KMS-11 (cell line): ENCODE data around the gene PIANP.

Experiments
- H2AFZ ChIP-seq: fragments of 200-600 bp; sonication (generic); 2 replicates; pipeline ENCODE4 v1.6.1; 2016; ENCODE audit warnings: antibody characterized with exemption, mixed run types, low read depth
- H3K27ac ChIP-seq: fragments of 200-600 bp; sonication (generic); 2 replicates; pipeline ENCODE4 v1.6.1; 2016; ENCODE audit warnings: mild to moderate bottlenecking, mixed run types
- H3K27me3 ChIP-seq: fragments of 200-600 bp; sonication (generic); 2 replicates; pipeline ENCODE4 v1.6.1; 2017; ENCODE audit warnings: mild to moderate bottlenecking, low read depth, mixed run types, moderate library complexity; ENCODE audit not compliant: insufficient read depth
- H3K36me3 ChIP-seq: fragments of 200-600 bp; sonication (generic); 2 replicates; pipeline ENCODE4 v1.6.1; 2017; ENCODE audit warnings: mild to moderate bottlenecking, mixed run types; ENCODE audit not compliant: insufficient read depth
- H3K4me1 ChIP-seq: fragments of 200-600 bp; sonication (generic); 2 replicates; pipeline ENCODE4 v1.6.1; 2016; ENCODE audit warnings: mild to moderate bottlenecking, low read depth, mixed run types; ENCODE audit not compliant: poor library complexity, severe bottlenecking
- H3K4me2 ChIP-seq: fragments of 200-600 bp; sonication (generic); 2 replicates; pipeline ENCODE4 v1.7.0; 2016; ENCODE audit warnings: mild to moderate bottlenecking, mixed run types
- H3K4me3 ChIP-seq: fragments of 200-600 bp; sonication (generic); IDR thresholded peaks from 2 replicates; pipeline ENCODE4 v1.6.1; 2017; ENCODE audit warnings: low read depth, low read length, mixed read lengths; ENCODE audit not compliant: insufficient read depth
- H3K79me2 ChIP-seq: fragments of 200-600 bp; sonication (generic); 2 replicates; pipeline ENCODE4 v1.6.1; 2016; ENCODE audit warnings: low read depth, mixed run types; ENCODE audit not compliant: insufficient read depth
- H3K9ac ChIP-seq: fragments of 200-600 bp; sonication (generic); 2 replicates; pipeline ENCODE4 v1.6.1; 2016; ENCODE audit warnings: mild to moderate bottlenecking, mixed run types
- H4K20me1 ChIP-seq: fragments of 200-600 bp; sonication (generic); 2 replicates; pipeline ENCODE4 v1.6.1; 2016; ENCODE audit warnings: mild to moderate bottlenecking, mixed run types; ENCODE audit not compliant: insufficient read depth
- CTCF ChIP-seq: fragments of 200-600 bp; sonication (generic); conservative IDR thresholded peaks from 2 replicates; pipeline ENCODE4 v1.6.1; 2017; ENCODE audit warnings: low read depth, mild to moderate bottlenecking, antibody characterized with exemption, low read length, moderate library complexity, mixed read lengths

PIANP gene

GRCh38 chr12:6691473-6691872 is 9.1 kb downstream of the PIANP start:
- Histone ChIP-seq H3K27ac (no peak overlapping the region), H4K20me1 (no peaks in the 10 kb centered on the region), H3K9ac (no peak overlapping the region), H3K36me3 (no peaks in the 10 kb centered on the region), H3K4me1 (peaks cover 20% of the 10 kb centered on the region), H3K27me3 (peaks cover 30% of the 10 kb centered on the region; the same call in 1 of the 2 replicates), H3K79me2 (peaks cover 21% of the 10 kb centered on the region), H3K4me3 (no peak overlapping the region), H2AFZ (no peak overlapping the region), H3K4me2 (no peak overlapping the region)
- TF ChIP-seq CTCF: no peak

GRCh38 chr12:6688999-6689882 is 11.4 kb downstream of the PIANP start, which contains the start of gene ZNF384:
Gene ZNF384 (minus strand): TSS chr12:6689375. CDS start chr12:6679520, 9,855 bp downstream.
- peak within 1 kb of the TSS; percentile 53 for H2AFZ ChIP-seq
- H3K27ac ChIP-seq: peak within 1 kb of the TSS; percentile 79
- peak within 1 kb of the TSS; percentile 87 for H3K9ac ChIP-seq
- H3K27me3 ChIP-seq: peaks cover 10% of the 10 kb centered on the region; the same call in 1 of the 2 replicates
- peaks cover 28% of the 10 kb centered on the region for H3K4me1 ChIP-seq
- no peaks in the 10 kb centered on the region for H4K20me1 ChIP-seq
- peak within 1 kb of the TSS; percentile 100 for H3K4me2 ChIP-seq
- TF ChIP-seq CTCF: no peak
- no peaks in the 10 kb centered on the region for H3K36me3 ChIP-seq
- H3K4me3 ChIP-seq: no peak within 1 kb of the TSS
- H3K79me2 ChIP-seq: peaks cover 43% of the 10 kb centered on the region

- TF ChIP-seq CTCF: no peak
- Histone ChIP-seq H3K79me2 (peaks cover 50% of the 10 kb centered on the region), H4K20me1 (no peaks in the 10 kb centered on the region), H3K9ac (peak overlapping the region; percentile 87), H3K27me3 (peaks cover 5% of the 10 kb centered on the region; the same call in 1 of the 2 replicates), H3K36me3 (no peaks in the 10 kb centered on the region), H3K4me3 (no peak overlapping the region), H3K27ac (peak overlapping the region; percentile 79), H3K4me2 (peak overlapping the region; percentile 80), H2AFZ (peak overlapping the region; percentile 23; the same call in 1 of the 2 replicates), H3K4me1 (peaks cover 28% of the 10 kb centered on the region)
Measured at GRCh38 chr12:6688543-6688998, 12.0 kb downstream of the PIANP start.

GRCh38 chr12:6685814-6686213 is 14.8 kb downstream of the PIANP start:
- Histone ChIP-seq H3K79me2 (peaks cover 75% of the 10 kb centered on the region), H3K9ac (no peak overlapping the region), H2AFZ (no peak overlapping the region), H3K27ac (no peak overlapping the region), H3K4me2 (no peak overlapping the region), H3K4me3 (no peak overlapping the region), H3K4me1 (peaks cover 28% of the 10 kb centered on the region), H4K20me1 (no peaks in the 10 kb centered on the region), H3K27me3 (no peaks in the 10 kb centered on the region), H3K36me3 (no peaks in the 10 kb centered on the region)
- no peak for TF ChIP-seq CTCF
